GM10248 (cell line): Measurements from ENCODE around the gene CREB3L4.
A peak's percentile ranks its signal among the peaks of the same experiment; 100 is the strongest.

Source experiments
- CTCF ChIA-PET: fragments of 300-600 bp; sonication (Branson Sonifier 250); formaldehyde crosslinking; extraction: SDS; loops from one replicate; lab custom pipeline; 2021; ENCODE audit warnings: antibody characterized with exemption; lab: Yijun Ruan, JAX
- POLR2A ChIA-PET: fragments of 350-650 bp; sonication (Branson Sonifier 250); formaldehyde crosslinking; extraction: SDS; loops from one replicate; lab custom pipeline; 2020; ENCODE audit warnings: antibody characterized with exemption; lab: Yijun Ruan, JAX
- DNase-seq: peaks from one replicate; pipeline ENCODE4 v3.0.0; 2012; ENCODE audit errors: extremely low spot score
- TF ChIP-seq, protein P1 (sequence below): IDR thresholded peaks from 2 replicates; pipeline ENCODE4 v1.5.1; 2012; ENCODE audit warnings: mild to moderate bottlenecking, low read depth; ENCODE audit errors: extremely low read depth, missing control alignments, control extremely low read depth

Gene CREB3L4

DNA sequence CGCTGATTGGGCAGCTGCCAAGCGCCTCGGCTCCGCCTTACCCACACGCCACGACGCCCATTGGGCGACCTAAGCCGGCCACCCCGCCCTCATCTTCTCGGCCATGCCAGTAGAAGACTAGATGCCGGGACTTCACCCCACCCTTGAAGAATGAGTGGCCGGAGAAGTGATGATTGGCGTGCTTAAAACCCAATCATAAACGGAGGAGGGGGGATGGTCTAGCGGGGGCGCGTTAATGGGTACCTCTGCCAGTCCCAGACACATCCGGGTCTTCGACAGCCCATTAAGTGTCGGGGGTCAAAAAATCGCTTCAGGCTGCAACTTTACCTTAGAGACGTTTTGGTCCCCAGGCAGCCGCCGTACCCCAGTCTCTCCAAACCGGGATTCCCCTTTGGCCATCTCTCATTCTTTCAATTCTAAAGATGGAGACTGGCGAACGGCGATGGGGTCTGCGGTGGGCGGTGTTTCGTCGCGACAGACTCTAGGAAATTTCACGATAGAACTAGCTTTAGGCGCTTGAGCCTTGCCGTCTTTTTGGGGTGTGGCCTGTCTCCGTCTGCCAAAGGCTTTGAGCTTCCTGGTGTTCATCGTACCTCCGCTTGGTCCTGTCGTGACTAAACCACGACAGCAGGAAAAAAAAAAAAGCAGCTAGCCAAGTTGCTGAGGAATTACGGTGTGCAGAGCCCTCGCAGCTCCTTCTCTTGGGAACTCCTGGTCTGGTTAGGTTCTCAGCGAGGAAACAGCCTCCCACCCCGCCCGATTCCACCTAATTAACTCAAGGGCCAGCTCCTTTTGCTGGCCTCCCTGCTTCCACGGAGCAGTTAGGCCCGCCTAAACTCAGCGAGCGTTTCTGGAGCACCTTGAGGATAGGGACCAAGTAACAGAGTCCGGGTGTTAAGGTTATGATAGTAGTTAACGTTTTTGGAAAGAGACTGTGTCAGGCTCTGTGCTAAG is 44.5 kb upstream of the CREB3L4 start, which contains the start of gene GATAD2B:
Gene GATAD2B, minus strand, starts transcription at position 1 of the 954 bp plus-strand sequence. CDS start 94,625 bp downstream, outside the sequence.
- ChIA-PET POLR2A (interaction anchor here (0.7 to 2.6 kb wide), 7 partner anchors 17 to 237 kb away, joined by 3 to 16 read pairs (median 4); partner anchors contain the start of genes CRTC2, DENND4B and RPS27), CTCF (interaction anchor here (0.6 to 13.6 kb wide), 9 partner anchors 8 to 110 kb away, joined by 3 to 108 read pairs (median 3); partner anchors contain the start of genes DENND4B and JTB)
- TF ChIP-seq, protein P1, sequence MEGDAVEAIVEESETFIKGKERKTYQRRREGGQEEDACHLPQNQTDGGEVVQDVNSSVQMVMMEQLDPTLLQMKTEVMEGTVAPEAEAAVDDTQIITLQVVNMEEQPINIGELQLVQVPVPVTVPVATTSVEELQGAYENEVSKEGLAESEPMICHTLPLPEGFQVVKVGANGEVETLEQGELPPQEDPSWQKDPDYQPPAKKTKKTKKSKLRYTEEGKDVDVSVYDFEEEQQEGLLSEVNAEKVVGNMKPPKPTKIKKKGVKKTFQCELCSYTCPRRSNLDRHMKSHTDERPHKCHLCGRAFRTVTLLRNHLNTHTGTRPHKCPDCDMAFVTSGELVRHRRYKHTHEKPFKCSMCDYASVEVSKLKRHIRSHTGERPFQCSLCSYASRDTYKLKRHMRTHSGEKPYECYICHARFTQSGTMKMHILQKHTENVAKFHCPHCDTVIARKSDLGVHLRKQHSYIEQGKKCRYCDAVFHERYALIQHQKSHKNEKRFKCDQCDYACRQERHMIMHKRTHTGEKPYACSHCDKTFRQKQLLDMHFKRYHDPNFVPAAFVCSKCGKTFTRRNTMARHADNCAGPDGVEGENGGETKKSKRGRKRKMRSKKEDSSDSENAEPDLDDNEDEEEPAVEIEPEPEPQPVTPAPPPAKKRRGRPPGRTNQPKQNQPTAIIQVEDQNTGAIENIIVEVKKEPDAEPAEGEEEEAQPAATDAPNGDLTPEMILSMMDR = no peak
- peak; percentile 98 for DNase-seq

DNA sequence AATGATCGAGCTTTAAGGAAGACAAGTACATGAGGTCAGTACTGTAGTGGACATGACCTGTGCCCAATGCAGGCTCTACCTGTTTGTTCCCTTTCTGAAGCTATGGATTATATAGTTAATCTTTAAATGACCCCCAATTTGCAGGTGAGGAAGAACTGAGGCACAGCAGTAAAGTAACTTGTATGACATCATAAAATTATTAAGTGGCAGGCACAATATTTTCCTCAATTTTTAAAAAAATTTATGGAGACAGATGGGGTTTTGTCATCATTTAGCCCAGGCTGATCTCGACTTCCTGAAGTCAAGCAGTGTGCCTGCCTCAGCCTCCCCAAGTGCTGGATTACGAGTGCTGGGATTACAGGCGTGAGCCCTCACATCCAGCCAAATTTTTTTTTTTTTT is 41.3 kb upstream of the CREB3L4 start:
- DNase-seq = no peak
- POLR2A ChIA-PET = no interaction called here
- CTCF ChIA-PET = interaction anchor here (13.6 kb wide), 1 partner anchor 16 kb away, joined by 108 read pairs; the partner anchor contains the start of gene DENND4B
- TF ChIP-seq, protein P1 = no peak

DNA sequence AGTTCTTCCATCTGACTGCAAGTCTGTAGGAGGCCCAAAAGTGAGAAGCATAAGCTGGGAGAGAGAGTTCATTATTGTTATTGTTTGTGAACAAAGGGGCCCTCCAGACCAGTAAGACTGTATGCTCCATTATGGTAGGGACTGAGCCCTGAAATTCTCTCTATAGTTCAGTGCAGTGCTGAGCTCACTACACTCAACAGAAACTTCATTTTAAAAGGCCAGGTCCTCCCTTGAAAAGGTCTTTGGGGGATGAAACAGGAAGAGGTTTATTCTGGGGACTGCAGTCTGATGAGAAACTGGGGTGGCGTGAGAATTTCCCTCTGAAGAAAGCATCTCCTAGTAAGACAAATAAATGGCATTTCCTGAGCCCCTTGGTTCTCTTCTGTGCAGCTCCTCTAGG is 39.5 kb upstream of the CREB3L4 start:
- TF ChIP-seq, protein P1 = no peak
- no peak for DNase-seq
- CTCF ChIA-PET = interaction anchor here (0.7 to 13.6 kb wide), 5 partner anchors 15 to 156 kb away, joined by 3 to 108 read pairs (median 3); partner anchors contain the start of genes CREB3L4 and DENND4B
- POLR2A ChIA-PET = interaction anchor here (0.9 to 1.0 kb wide), 2 partner anchors 18 to 62 kb away, joined by 3 read pairs; partner anchors contain the start of gene DENND4B

DNA sequence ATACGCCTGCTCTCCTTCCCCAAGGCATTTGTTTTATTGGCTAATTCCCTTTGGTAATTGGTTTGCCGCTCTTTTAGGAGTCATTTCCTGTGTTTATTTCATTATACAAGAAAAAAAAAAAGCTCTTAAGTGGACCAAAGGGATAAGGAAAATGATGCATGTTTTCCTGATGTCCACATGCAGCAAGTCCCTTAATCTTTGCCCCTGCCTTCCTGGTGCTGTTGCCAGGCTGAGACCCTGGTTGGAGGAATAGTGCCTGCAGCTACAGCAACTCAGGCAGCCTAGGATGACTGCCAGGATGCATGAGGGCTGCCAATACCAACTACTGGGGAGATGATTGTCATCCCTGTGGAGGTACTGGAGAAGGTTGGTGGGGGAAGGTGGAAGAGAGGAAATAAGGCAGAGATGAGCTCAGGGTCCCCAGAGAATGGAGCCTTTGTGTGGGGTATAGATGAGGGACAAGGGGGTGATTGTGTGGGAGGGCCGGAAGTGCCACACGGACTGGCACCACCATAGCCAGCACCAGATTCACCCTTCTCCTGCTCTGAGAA is 38.8 kb upstream of the CREB3L4 start:
- ChIA-PET CTCF (interaction anchor here (1.0 to 13.6 kb wide), 5 partner anchors 14 to 156 kb away, joined by 3 to 108 read pairs (median 3); partner anchors contain the start of genes CREB3L4 and DENND4B), POLR2A (interaction anchor here (0.6 to 1.0 kb wide), 4 partner anchors 17 to 64 kb away, joined by 3 to 5 read pairs (median 3); partner anchors contain the start of gene DENND4B)
- no peak for DNase-seq
- TF ChIP-seq, protein P1 = no peak

DNA sequence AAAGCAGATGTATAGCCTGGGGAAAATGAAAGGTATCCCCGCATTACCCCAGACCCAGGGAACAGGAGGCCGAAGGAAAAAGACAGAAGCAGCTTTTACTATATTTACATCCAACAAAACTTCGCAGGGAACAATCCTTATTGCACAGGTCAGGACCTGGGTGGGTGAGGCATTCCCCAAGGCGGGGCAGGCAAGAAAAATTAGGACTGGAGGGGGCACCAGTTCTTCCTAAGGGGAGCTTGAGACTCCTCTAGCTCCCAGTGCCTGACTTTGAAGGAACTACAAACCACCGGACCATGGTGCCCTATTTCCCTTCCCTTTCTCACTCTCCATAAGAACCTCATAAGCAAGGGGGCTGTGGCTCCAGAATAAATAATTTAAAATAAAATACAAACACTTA is 38.3 kb upstream of the CREB3L4 start:
- TF ChIP-seq, protein P1 = no peak
- POLR2A ChIA-PET = interaction anchor here (0.6 to 0.9 kb wide), 2 partner anchors 62 to 64 kb away, joined by 3 to 5 read pairs; no protein-coding TSS in a partner anchor
- CTCF ChIA-PET = interaction anchor here (0.8 to 13.6 kb wide), 5 partner anchors 8 to 157 kb away, joined by 3 to 108 read pairs (median 3); partner anchors contain the start of gene DENND4B
- DNase-seq = no peak
